AG04449 (cell line): ENCODE data around the gene TMC5.
"Not testable (repeated sequence)": the region's sequence is repeated elsewhere in the genome, so short reads cannot be mapped to it uniquely, and the experiment has no call there.

Experiments
- CTCF ChIA-PET: fragments of 350-600 bp; formaldehyde crosslinking; extraction: SDS; loops from one replicate; lab custom pipeline; 2021; ENCODE audit warnings: antibody characterized with exemption; lab: Yijun Ruan, JAX
- POLR2A ChIA-PET: fragments of 400-600, 350-600 bp; formaldehyde crosslinking; extraction: SDS; loops from one replicate; lab custom pipeline; 2020; ENCODE audit warnings: antibody characterized with exemption, inconsistent platforms; lab: Yijun Ruan, JAX
- DNase-seq: peaks from one replicate; pipeline ENCODE4 v3.0.0-alpha.2; 2010; ENCODE audit warnings: low read depth, low spot score
- H3K4me3 ChIP-seq: 2 replicates; pipeline ENCODE4 v1.5.1; 2011; ENCODE audit warnings: low read depth, mild to moderate bottlenecking, control low read depth, low read length
- CTCF ChIP-seq: IDR thresholded peaks from one replicate; pipeline ENCODE4 v1.5.1; 2011; ENCODE audit warnings: mild to moderate bottlenecking, moderate library complexity, low read length, control low read depth, inconsistent platforms; ENCODE audit not compliant: insufficient read depth; ENCODE audit errors: missing control alignments

The TMC5 gene

GRCh38 chr16:19389246-19389645 lies 28.4 kb upstream of the TMC5 start:
- DNase-seq = no peak
- TF ChIP-seq CTCF = peak; percentile 14

GRCh38 chr16:19391185-19391776 lies 26.4 kb upstream of the TMC5 start:
- POLR2A ChIA-PET, DNase-seq, H3K4me3 ChIP-seq: not testable (repeated sequence)
- CTCF ChIA-PET = interaction anchor here (1.5 kb wide), 1 partner anchor 111 kb away, joined by 4 read pairs; no protein-coding TSS in a partner anchor

More at GRCh38 chr16:19389246-19389645, 28.4 kb upstream of the TMC5 start:
- ChIA-PET CTCF (interaction anchor here (0.8 to 3.9 kb wide), 4 partner anchors 10 to 303 kb away, joined by 3 to 25 read pairs (median 6); no protein-coding TSS in a partner anchor), POLR2A (no interaction called here)
- H3K4me3 ChIP-seq = no peak overlapping the region

GRCh38 chr16:19392352-19392751 lies 25.3 kb upstream of the TMC5 start:
- no peak overlapping the region for H3K4me3 ChIP-seq
- POLR2A ChIA-PET = no interaction called here
- TF ChIP-seq CTCF = no peak
- CTCF ChIA-PET = no interaction called here
- DNase-seq = no peak

- TF ChIP-seq CTCF = no peak
- no peak overlapping the region for H3K4me3 ChIP-seq
- no peak for DNase-seq
- CTCF ChIA-PET = interaction anchor here (1.0 kb wide), 1 partner anchor 307 kb away, joined by 3 read pairs; no protein-coding TSS in a partner anchor
- POLR2A ChIA-PET = no interaction called here
These were observed 24.2 kb upstream of the TMC5 start for GRCh38 chr16:19393226-19394111.

GRCh38 chr16:19395646-19396267 lies 21.9 kb upstream of the TMC5 start:
- CTCF ChIA-PET, POLR2A ChIA-PET, H3K4me3 ChIP-seq, DNase-seq: not testable (repeated sequence)

GRCh38 chr16:19396555-19397011 lies 21.1 kb upstream of the TMC5 start:
- POLR2A ChIA-PET = no interaction called here
- DNase-seq = no peak
- CTCF ChIA-PET = no interaction called here
- H3K4me3 ChIP-seq = no peak overlapping the region
- no peak for TF ChIP-seq CTCF

- DNase-seq, POLR2A ChIA-PET, H3K4me3 ChIP-seq, CTCF ChIA-PET: not testable (repeated sequence)
These were observed 20.3 kb upstream of the TMC5 start for GRCh38 chr16:19397373-19397772.
